Measurements from ENCODE around the gene GNG8. TPM values are rescaled to one million over a fixed set of nuclear protein-coding genes. Genes with fewer than 3 reads are reported as not detected.

GNG8 gene
- total and polyA plus RNA-seq, 8 donors: 5.8 to 16.0 (median 8.9) TPM; not detected in 2

DNA sequence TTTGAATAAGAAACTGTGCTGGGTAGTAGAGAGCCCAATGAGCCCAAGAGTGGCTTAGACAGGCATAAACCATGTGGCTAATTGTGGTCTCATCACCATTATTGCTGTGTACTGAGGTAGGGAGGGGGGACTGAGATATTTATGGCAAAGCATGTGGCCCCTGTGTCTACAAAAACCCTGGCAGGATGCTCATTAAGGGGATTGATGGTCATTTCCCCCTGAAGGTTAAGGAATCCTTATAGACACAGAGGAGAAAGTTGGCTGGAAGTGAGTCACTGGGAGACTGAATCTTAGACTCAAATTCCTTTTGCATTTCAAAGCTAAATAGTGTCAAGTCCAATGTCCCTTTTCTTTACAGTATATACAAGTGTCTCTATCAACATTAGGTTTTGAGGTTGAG, 34.8 kb upstream of the GNG8 start:
- DNase-seq: no peak
- Histone ChIP-seq H3K9me3 (no peaks in the 10 kb centered on the region), H3K4me1 (no peaks in the 10 kb centered on the region), H3K27me3 (no peaks in the 10 kb centered on the region), H3K27ac (no peak overlapping the region), H3K4me3 (no peak overlapping the region), H3K36me3 (peaks cover 0 to 36% of the 10 kb centered on the region in 2 donors)
- TF ChIP-seq, protein P1, sequence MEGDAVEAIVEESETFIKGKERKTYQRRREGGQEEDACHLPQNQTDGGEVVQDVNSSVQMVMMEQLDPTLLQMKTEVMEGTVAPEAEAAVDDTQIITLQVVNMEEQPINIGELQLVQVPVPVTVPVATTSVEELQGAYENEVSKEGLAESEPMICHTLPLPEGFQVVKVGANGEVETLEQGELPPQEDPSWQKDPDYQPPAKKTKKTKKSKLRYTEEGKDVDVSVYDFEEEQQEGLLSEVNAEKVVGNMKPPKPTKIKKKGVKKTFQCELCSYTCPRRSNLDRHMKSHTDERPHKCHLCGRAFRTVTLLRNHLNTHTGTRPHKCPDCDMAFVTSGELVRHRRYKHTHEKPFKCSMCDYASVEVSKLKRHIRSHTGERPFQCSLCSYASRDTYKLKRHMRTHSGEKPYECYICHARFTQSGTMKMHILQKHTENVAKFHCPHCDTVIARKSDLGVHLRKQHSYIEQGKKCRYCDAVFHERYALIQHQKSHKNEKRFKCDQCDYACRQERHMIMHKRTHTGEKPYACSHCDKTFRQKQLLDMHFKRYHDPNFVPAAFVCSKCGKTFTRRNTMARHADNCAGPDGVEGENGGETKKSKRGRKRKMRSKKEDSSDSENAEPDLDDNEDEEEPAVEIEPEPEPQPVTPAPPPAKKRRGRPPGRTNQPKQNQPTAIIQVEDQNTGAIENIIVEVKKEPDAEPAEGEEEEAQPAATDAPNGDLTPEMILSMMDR (IDR thresholded peaks at IDR 0.05): no peak
- intact Hi-C loops (cut with DNase I): no loop called here
- ATAC-seq: no peak

GRCh38 chr19:46668662-46669061, 32.7 kb upstream of the GNG8 start:
- Histone ChIP-seq H3K36me3 (peaks cover 0 to 15% of the 10 kb centered on the region in 2 donors), H3K27me3 (no peaks in the 10 kb centered on the region), H3K4me3 (no peak overlapping the region), H3K27ac (no peak overlapping the region), H3K9me3 (no peaks in the 10 kb centered on the region), H3K4me1 (no peaks in the 10 kb centered on the region)
- TF ChIP-seq, protein P1 (IDR thresholded peaks at IDR 0.05): no peak
- intact Hi-C loops (cut with DNase I): loop anchor here in 1 of 2 donors (10.0 kb wide), 1 partner anchor 134 kb away; no protein-coding TSS in a partner anchor
- DNase-seq: peak in 1 of 4 donors; percentile 10
- no peak for ATAC-seq

DNA sequence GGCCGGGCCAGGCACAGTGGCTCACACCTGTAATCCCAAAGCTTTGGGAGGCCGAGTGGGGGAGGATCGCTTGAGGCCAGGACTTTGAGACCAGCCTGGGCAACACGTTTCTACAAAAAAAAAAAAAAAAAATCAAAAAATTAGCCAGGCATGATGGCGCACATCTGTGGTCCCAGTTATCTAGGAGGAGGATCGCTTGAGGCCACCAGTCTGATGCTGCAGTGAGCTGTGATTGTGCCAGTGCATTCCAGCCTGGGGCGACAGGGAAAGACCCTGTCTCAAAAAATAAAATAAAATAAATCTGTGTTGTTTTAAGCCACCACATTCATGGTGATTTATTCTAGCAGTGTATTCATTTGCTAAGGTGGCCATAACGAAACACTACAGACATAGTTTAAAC, 29.1 kb upstream of the GNG8 start:
- H3K36me3 ChIP-seq: no peaks in the 10 kb centered on the region
- H3K4me3 ChIP-seq: no peak overlapping the region
- peaks cover 5 to 9% of the 10 kb centered on the region in 2 donors for H3K27me3 ChIP-seq
- ATAC-seq (no peak), DNase-seq (peak in 1 of 4 donors; percentile 21)
- peaks cover 0 to 20% of the 10 kb centered on the region in 2 donors for H3K4me1 ChIP-seq
- H3K27ac ChIP-seq: no peak overlapping the region
- H3K9me3 ChIP-seq: no peaks in the 10 kb centered on the region
- TF ChIP-seq, protein P1 (IDR thresholded peaks at IDR 0.05): no peak
- intact Hi-C loops (cut with DNase I): loop anchor here in 1 of 2 donors (10.0 kb wide), 1 partner anchor 130 kb away; no protein-coding TSS in a partner anchor

- intact Hi-C loops (cut with DNase I): loop anchor here in 1 of 2 donors (10.0 kb wide), 1 partner anchor 127 kb away; no protein-coding TSS in a partner anchor
- DNase-seq: peak; percentile 75 to 91 (median 86)
Observed at GRCh38 chr19:46661735-46662592, 26.0 kb upstream of the GNG8 start.

More at GRCh38 chr19:46661735-46662592, 26.0 kb upstream of the GNG8 start:
- H3K4me1 ChIP-seq: peaks cover 0 to 31% of the 10 kb centered on the region in 2 donors
- peaks cover 14 to 39% of the 10 kb centered on the region in 2 donors for H3K27me3 ChIP-seq
- peak overlapping the region; percentile 12 to 54 for H3K4me3 ChIP-seq
- peak overlapping the region; percentile 11 to 72 for H3K27ac ChIP-seq
- peak; percentile 84 for ATAC-seq
- TF ChIP-seq, protein P1 (IDR thresholded peaks at IDR 0.05): peak; percentile 80 to 84
- H3K9me3 ChIP-seq: no peaks in the 10 kb centered on the region
- no peaks in the 10 kb centered on the region for H3K36me3 ChIP-seq
